Upper lobe of left lung (tissue), 6 donors: ENCODE results near the gene GMFB. TPM values are rescaled to one million over a fixed set of nuclear protein-coding genes. Genes with fewer than 3 reads are reported as not detected.

Source experiments
- ATAC-seq, 2 donors: fragments of 200-7000 bp; cut with Tn5 transposase; one replicate each; pipeline ENCODE4 v1.9.1; 2022; ENCODE audit warnings: mild to moderate bottlenecking in 2 of 2, moderate library complexity in 2 of 2; ENCODE audit not compliant: low FRiP score in 2 of 2
- DNase-seq, 2 donors: peaks; one replicate each; pipeline ENCODE4 v3.0.0-alpha.2; 2019 to 2020
- H3K27ac ChIP-seq, 4 donors: fragments of 200-600 bp; sonication (generic); one replicate each; pipeline ENCODE4 v1.5.1; 2016 to 2019
- H3K27me3 ChIP-seq, 4 donors: fragments of 200-600 bp; sonication (generic); one replicate each; pipeline ENCODE4 v1.5.1; 2017 to 2019
- H3K36me3 ChIP-seq, 4 donors: fragments of 200-600 bp; sonication (generic); one replicate each; pipeline ENCODE4 v1.5.1; 2016 to 2019
- H3K4me1 ChIP-seq, 4 donors: fragments of 200-600 bp; sonication (generic); one replicate each; pipeline ENCODE4 v1.5.1; 2018 to 2019
- H3K4me3 ChIP-seq, 4 donors: fragments of 200-600 bp; sonication (generic); one replicate each; pipeline ENCODE4 v1.5.1; 2017 to 2019; ENCODE audit warnings: mild to moderate bottlenecking in 2 of 4, moderate library complexity in 1 of 4
- H3K9me3 ChIP-seq, 4 donors: fragments of 200-600 bp; sonication (generic); one replicate each; pipeline ENCODE4 v1.5.1; 2018 to 2019
- EP300 ChIP-seq, 4 donors: sonication (generic); formaldehyde crosslinking; IDR thresholded peaks; one replicate each; pipeline ENCODE4 v1.5.1; 2017; ENCODE audit warnings: antibody characterized with exemption in 4 of 4, control low read depth in 2 of 4
- POLR2A ChIP-seq, 4 donors: fragments of 450-650 bp; IDR thresholded peaks; one replicate each; pipeline ENCODE4 v1.5.1; 2016 to 2017; ENCODE audit warnings: antibody characterized with exemption in 4 of 4, mild to moderate bottlenecking in 2 of 4
- POLR2AphosphoS5 ChIP-seq, 2 donors: sonication (generic); formaldehyde crosslinking; IDR thresholded peaks; one replicate each; pipeline ENCODE4 v1.5.1; 2017; ENCODE audit warnings: antibody characterized with exemption in 2 of 2
- WGBS, 2 donors: methylation state at CpG; one replicate each; pipeline ENCODE4 v1.1.5; 2017 to 2018; 5-methylcytosine and 5-hydroxymethylcytosine counted together
- total RNA-seq, 6 donors: library from RNA; depleted of rRNA in 4 of 6; stranded (reverse); fragments of >200 nt in 4 of 6; gene quantifications; one replicate each; pipeline versions ENCODE4 v1.1.0 to v1.2.1, GENCODE V29; 2016 to 2021
- TF ChIP-seq, protein P1 (sequence below), 6 experiments: fragments of 450-650 bp in 4 of 6; fragments of 200-600 bp in 2 of 6; sonication (generic) in 2 of 6; IDR thresholded peaks; one replicate each; pipeline ENCODE4 v1.5.1; 2016 to 2019; ENCODE audit warnings: antibody characterized with exemption in 6 of 6
- donor health status: DM: no; HTN: no; CAD: no; lungs with moderate emphysema.
- donor health status: DM: no; HTN: yes; CAD: no; lungs with severe emphysema.

The GMFB gene
- total RNA-seq, 6 donors from 2014 or later: 18.0 to 72.4 (median 43.9) TPM

DNA sequence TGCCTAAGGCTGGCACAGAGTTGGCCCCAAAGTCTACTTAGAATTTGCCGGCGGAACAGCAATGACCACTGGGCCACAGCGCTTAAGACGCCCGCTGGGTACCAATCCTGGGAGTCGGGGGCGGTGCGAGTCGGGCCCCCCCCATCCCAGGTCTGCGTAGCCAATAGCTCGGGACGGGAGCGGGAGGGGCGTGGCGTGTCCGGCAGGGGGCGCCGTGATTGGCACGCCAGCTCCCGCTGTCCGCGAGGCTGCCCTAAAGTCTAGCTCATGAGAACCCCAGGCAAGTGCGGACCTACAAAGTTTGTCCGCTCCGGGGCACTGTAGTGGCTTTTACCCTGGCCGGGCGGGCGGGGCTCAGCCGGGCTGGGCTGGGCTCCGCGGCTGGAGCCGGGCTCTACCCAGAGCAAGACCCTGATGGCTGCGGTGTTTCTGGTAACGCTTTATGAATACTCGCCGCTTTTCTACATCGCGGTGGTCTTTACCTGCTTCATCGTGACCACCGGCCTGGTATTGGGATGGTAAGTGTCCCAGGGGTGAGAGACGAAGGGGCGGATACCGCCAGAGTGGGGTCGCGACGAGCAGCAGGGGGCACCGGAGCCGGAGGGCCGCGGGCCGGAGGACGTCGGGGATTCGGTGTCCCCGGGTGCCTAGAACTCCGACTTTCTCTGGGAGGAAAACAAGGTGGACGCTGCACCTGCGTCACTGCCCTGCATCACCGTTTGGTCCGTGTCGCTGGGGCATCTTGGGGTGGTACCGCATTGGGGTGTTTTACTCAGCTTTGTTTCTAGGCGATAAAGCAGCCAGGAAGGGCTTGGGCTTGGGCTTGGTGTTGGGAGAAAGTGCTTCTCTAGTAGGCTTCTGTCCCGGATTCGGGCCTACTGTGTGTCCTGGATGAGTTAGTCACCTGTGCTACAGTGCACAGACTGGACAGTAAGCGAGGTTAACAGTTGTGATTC is 21.0 kb upstream of the GMFB start, which contains the start of gene CGRRF1:
Gene CGRRF1, plus strand, starts transcription at position 361 of the 956 bp plus-strand sequence. Its CDS starts 54 bp downstream, at position 415.
- no peaks in the 10 kb centered on the region for H3K9me3 ChIP-seq
- peaks cover 14 to 30% (median 24%) of the 10 kb centered on the region in 4 donors for H3K4me1 ChIP-seq
- H3K4me3 ChIP-seq: peak within 1 kb of the TSS; percentile 86 to 95 (median 94)
- H3K27ac ChIP-seq: peak within 1 kb of the TSS; percentile 62 to 91 (median 83)
- H3K27me3 ChIP-seq: no peaks in the 10 kb centered on the region
- DNase-seq: peak; percentile 100
- ATAC-seq: peak; percentile 100
- WGBS, 2 donors: 0 to 1% methylated on average over 17 to 48 of the region's 66 CpGs
- H3K36me3 ChIP-seq: no peaks in the 10 kb centered on the region
- peak in 1 of 4 donors; percentile 82 for TF ChIP-seq EP300 (IDR thresholded peaks at IDR 0.05)
- peak; percentile 70 to 93 for TF ChIP-seq POLR2AphosphoS5 (IDR thresholded peaks at IDR 0.05)
- TF ChIP-seq POLR2A (IDR thresholded peaks at IDR 0.05): peak in 3 of 4 donors; percentile 62 to 81 (median 67)
- TF ChIP-seq, protein P1, sequence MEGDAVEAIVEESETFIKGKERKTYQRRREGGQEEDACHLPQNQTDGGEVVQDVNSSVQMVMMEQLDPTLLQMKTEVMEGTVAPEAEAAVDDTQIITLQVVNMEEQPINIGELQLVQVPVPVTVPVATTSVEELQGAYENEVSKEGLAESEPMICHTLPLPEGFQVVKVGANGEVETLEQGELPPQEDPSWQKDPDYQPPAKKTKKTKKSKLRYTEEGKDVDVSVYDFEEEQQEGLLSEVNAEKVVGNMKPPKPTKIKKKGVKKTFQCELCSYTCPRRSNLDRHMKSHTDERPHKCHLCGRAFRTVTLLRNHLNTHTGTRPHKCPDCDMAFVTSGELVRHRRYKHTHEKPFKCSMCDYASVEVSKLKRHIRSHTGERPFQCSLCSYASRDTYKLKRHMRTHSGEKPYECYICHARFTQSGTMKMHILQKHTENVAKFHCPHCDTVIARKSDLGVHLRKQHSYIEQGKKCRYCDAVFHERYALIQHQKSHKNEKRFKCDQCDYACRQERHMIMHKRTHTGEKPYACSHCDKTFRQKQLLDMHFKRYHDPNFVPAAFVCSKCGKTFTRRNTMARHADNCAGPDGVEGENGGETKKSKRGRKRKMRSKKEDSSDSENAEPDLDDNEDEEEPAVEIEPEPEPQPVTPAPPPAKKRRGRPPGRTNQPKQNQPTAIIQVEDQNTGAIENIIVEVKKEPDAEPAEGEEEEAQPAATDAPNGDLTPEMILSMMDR (IDR thresholded peaks at IDR 0.05): peak; percentile 51 to 91 (median 86)

- Histone ChIP-seq H3K27me3 (no peaks in the 10 kb centered on the region), H3K36me3 (no peaks in the 10 kb centered on the region), H3K9me3 (no peaks in the 10 kb centered on the region), H3K27ac (peak overlapping the region in 1 of 4 donors; percentile 25), H3K4me3 (no peak overlapping the region), H3K4me1 (no peaks in the 10 kb centered on the region)
- no peak for TF ChIP-seq POLR2A (IDR thresholded peaks at IDR 0.05)
- TF ChIP-seq, protein P1 (IDR thresholded peaks at IDR 0.05): peak in 3 of 6 experiments; percentile 9 to 26 (median 14)
- DNase-seq (no peak), ATAC-seq (peak; percentile 39 to 67)
- WGBS, 2 donors: 63 to 69% methylated on average over 3 of the region's 3 CpGs
Measured at GRCh38 chr14:54503486-54503885, 14.7 kb upstream of the GMFB start.

GRCh38 chr14:54502602-54503001 is 13.8 kb upstream of the GMFB start:
- WGBS, 2 donors: 35 to 44% methylated on average over 1 to 2 of the region's 2 CpGs
- no peaks in the 10 kb centered on the region for H3K36me3 ChIP-seq
- H3K4me3 ChIP-seq: no peak overlapping the region
- no peaks in the 10 kb centered on the region for H3K27me3 ChIP-seq
- TF ChIP-seq, protein P1 (IDR thresholded peaks at IDR 0.05): no peak
- TF ChIP-seq POLR2AphosphoS5 (IDR thresholded peaks at IDR 0.05) (no peak), POLR2A (IDR thresholded peaks at IDR 0.05) (no peak), EP300 (IDR thresholded peaks at IDR 0.05) (no peak)
- no peak overlapping the region for H3K27ac ChIP-seq
- ATAC-seq (peak; percentile 39 to 63), DNase-seq (no peak)
- no peaks in the 10 kb centered on the region for H3K4me1 ChIP-seq
- H3K9me3 ChIP-seq: no peaks in the 10 kb centered on the region

DNA sequence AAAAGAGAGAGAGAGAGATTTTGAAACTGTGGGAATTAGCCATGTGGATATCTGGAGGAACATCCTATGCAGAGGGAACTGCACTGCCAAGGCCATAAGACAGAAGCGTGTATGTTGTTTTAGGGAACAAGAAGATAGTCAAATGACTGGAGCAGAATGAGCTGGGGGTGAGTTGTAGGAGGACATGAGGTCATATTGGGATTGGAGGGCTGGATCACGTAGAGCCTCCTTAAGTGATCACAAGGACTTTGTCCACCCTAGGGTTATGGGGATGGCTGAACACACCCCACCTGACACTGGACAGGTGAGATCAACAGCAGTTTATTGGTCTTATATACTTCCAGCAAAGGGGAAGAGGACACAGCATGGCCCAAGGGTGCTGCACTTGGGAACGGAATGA is 12.7 kb upstream of the GMFB start:
- no peak for TF ChIP-seq POLR2A (IDR thresholded peaks at IDR 0.05)
- TF ChIP-seq, protein P1 (IDR thresholded peaks at IDR 0.05): no peak
- no peak for TF ChIP-seq POLR2AphosphoS5 (IDR thresholded peaks at IDR 0.05)
- no peak for TF ChIP-seq EP300 (IDR thresholded peaks at IDR 0.05)
- H3K9me3 ChIP-seq: no peaks in the 10 kb centered on the region
- H3K4me3 ChIP-seq: no peak overlapping the region
- H3K27me3 ChIP-seq: no peaks in the 10 kb centered on the region
- H3K36me3 ChIP-seq: no peaks in the 10 kb centered on the region
- peak in 1 of 2 donors; percentile 43 for ATAC-seq
- WGBS, 2 donors: 84 to 93% methylated on average over 3 of the region's 3 CpGs
- no peaks in the 10 kb centered on the region for H3K4me1 ChIP-seq
- DNase-seq: no peak
- H3K27ac ChIP-seq: no peak overlapping the region
